GM19035 (cell line): ENCODE data around the gene DGKI.

Experiments used
- ATAC-seq: cut with Tn5 transposase; IDR thresholded peaks from one replicate; pipeline ENCODE4 v1.9.1; 2021; ENCODE audit not compliant: unreplicated experiment

Gene DGKI

GRCh38 chr7:137386966-137387365, 459.8 kb downstream of the DGKI start:
- ATAC-seq = no peak

- ATAC-seq = no peak
Observed at GRCh38 chr7:137381045-137381444, 465.7 kb downstream of the DGKI start.

- ATAC-seq = no peak
Observed at GRCh38 chr7:137373507-137373906, 473.3 kb downstream of the DGKI start.

- no peak for ATAC-seq
Observed at GRCh38 chr7:137371616-137372015, 475.2 kb downstream of the DGKI start.

GRCh38 chr7:137366995-137367394, 479.8 kb downstream of the DGKI start:
- no peak for ATAC-seq

GRCh38 chr7:137363683-137364082, 483.1 kb downstream of the DGKI start:
- ATAC-seq = no peak

GRCh38 chr7:137360087-137360679, 486.6 kb downstream of the DGKI start:
- ATAC-seq = no peak

GRCh38 chr7:137354961-137355360, 491.8 kb downstream of the DGKI start:
- no peak for ATAC-seq

- ATAC-seq = no peak
Observed at GRCh38 chr7:137354396-137354795, 492.4 kb downstream of the DGKI start.

GRCh38 chr7:137351941-137352340, 494.8 kb downstream of the DGKI start:
- no peak for ATAC-seq

GRCh38 chr7:137345799-137346449, 500.9 kb downstream of the DGKI start:
- no peak for ATAC-seq

- no peak for ATAC-seq
Observed at GRCh38 chr7:137343281-137343841, 503.4 kb downstream of the DGKI start, which contains the start of gene PTN. Gene PTN, minus strand, starts transcription at chr7:137343733. Its CDS starts 88,760 bp downstream, at chr7:137254973.

GRCh38 chr7:137342828-137343261, 503.9 kb downstream of the DGKI start:
- no peak for ATAC-seq

- ATAC-seq = no peak
Observed at GRCh38 chr7:137342265-137342664, 504.5 kb downstream of the DGKI start.

GRCh38 chr7:137337902-137338301, 508.9 kb downstream of the DGKI start:
- ATAC-seq = no peak

- ATAC-seq = no peak
Observed at GRCh38 chr7:137335814-137336213, 511.0 kb downstream of the DGKI start.

GRCh38 chr7:137331378-137331777, 515.4 kb downstream of the DGKI start:
- no peak for ATAC-seq
